Measurements from ENCODE around the gene PALB2. TPM values are rescaled to one million over a fixed set of nuclear protein-coding genes. Genes with fewer than 3 reads are reported as not detected.

Gene PALB2
- 7.3 and 12.3 TPM in 2 replicates for total RNA-seq

DNA sequence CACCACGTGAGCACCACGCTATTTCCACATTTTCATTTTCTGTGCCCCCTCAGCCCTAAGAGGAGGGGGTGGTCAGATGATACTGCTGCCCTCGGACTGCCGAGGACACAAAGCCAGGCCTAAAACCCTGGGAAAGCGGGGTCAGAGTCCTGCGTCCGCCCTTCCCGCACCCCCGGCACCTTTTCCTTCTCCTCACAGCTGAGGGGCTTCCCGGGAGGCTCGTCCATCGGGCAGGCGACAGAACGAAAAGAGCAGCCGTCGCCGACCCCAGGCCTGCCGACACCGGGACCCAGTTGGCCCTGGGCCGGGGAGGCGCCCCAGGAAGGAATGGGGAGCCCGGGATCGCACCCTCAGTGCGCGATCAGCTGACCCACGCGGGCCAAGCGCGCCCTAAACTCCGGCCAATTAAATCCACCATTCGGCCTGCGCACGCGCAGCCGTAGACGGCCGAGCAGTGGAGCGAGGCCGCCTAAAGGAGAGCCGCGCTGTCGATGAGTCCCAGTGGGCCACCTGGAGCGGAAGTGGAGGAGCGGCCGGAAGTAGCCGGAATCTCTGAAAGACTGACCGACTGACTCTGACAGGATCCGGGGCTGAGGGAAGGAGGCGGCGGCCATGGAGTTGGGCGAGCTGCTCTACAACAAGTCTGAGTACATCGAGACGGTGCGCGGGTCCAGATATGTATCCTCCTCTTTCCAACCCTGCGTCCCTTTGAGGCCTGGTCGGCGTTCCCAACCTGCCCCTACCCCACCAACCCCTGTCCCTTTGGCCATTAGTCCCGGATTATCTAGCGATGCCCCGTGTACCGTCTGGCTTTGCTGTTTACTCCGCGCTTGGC is at the start of gene PALB2, which contains the start of gene DCTN5:
Gene PALB2, minus strand, starts transcription at position 380 of the 835 bp plus-strand sequence. Its CDS starts 153 bp downstream, at position 227.
Gene DCTN5, plus strand, starts transcription at position 536 of the 835 bp plus-strand sequence. Its CDS starts 77 bp downstream, at position 613.

GRCh38 chr16:23678430-23679273 is 37.5 kb upstream of the PALB2 start, which contains the start of gene PLK1:
Gene PLK1, plus strand, starts transcription at chr16:23678889. Its CDS starts 44 bp downstream, at chr16:23678933.

GRCh38 chr16:23595951-23596720 is 45.0 kb downstream of the PALB2 start, which contains the start of gene NDUFAB1:
Gene NDUFAB1, minus strand, starts transcription at chr16:23596316. Its CDS starts 26 bp downstream, at chr16:23596290.

GRCh38 chr16:23556881-23557778 is 84.0 kb downstream of the PALB2 start, which contains the start of the genes EARS2 and UBFD1:
Gene EARS2, minus strand, starts transcription at chr16:23557350. Its CDS starts 7 bp downstream, at chr16:23557343.
Gene UBFD1, plus strand, starts transcription at chr16:23557727. Its CDS starts 16 bp downstream, at chr16:23557743.

Other genes with a start within 250 kb of the PALB2 start
- 14.7 and 14.8 TPM in 2 replicates for gene COG7, start 188.1 kb downstream of the PALB2 start, total RNA-seq
- 25.4 and 26.6 TPM in 2 replicates for gene GGA2, start 130.8 kb downstream of the PALB2 start, total RNA-seq
- gene EARS2, start 84.0 kb downstream of the PALB2 start, total RNA-seq = 45.2 and 50.7 TPM in 2 replicates
- 153 and 186 TPM in 2 replicates for gene UBFD1, start 83.6 kb downstream of the PALB2 start, total RNA-seq
- 49.9 and 91.8 TPM in 2 replicates for gene NDUFAB1, start 45.0 kb downstream of the PALB2 start, total RNA-seq
- 79.5 and 98.5 TPM in 2 replicates for gene DCTN5, start 156 bp upstream of the PALB2 start, total RNA-seq
- 3.9 and 45.8 TPM in 2 replicates for gene PLK1, start 37.6 kb upstream of the PALB2 start, total RNA-seq
- gene ERN2, start 71.9 kb upstream of the PALB2 start, total RNA-seq = under 0.01 and 0.38 TPM in 2 replicates
- gene CHP2, start 113.7 kb upstream of the PALB2 start, total RNA-seq = not detected in 2 replicates
- not detected in 2 replicates for gene PRKCB, start 194.7 kb upstream of the PALB2 start, total RNA-seq

Data from regular cardiac myocyte (primary cell).